ENCODE results near the gene ARHGAP20.

The ARHGAP20 gene

DNA sequence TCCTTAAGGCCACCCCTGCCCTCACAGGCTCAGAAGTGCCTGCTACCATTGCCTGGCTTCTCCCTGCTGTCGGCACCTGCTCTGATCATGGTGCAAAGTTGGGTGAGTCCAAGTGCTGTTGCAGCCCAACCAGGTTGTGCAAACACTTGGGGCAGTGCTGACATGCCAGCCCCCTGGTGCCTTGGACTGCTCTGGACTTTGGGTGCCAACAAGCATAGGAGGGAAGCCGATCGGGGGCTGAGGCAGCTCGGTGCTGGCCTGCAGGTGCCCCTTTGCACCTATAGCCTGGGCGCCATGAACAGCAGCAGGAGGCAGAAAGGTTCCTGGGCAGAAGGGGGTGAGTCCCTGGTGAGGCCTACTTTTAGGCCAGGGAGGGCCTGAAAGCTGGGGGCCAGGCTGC, 113.0 kb downstream of the ARHGAP20 start:
- no peak for DNase-seq

- no peak for DNase-seq
These were observed 113.5 kb downstream of the ARHGAP20 start for GRCh38 chr11:110598725-110599124.

- no peak for DNase-seq
These were observed 124.3 kb downstream of the ARHGAP20 start for GRCh38 chr11:110587972-110588371.

DNA sequence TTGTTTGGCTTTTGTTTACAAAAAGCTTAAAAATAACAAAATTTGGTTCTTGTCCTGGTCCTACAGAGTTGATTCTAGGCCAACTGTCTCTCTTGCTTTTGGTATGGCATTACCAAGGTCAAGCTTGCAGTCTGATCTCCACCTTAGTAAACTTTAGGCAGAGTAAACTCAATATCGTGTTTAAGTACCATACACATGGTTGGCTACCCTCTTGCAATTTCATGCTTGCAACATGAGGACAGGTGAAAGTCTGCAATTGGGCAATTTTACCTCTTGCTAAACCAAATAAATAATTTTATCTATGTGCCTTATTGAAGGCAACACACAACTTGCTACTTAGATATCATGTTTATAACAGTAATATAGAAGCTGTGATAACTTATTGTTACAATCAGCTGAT, 125.1 kb downstream of the ARHGAP20 start:
- no peak for DNase-seq

DNA sequence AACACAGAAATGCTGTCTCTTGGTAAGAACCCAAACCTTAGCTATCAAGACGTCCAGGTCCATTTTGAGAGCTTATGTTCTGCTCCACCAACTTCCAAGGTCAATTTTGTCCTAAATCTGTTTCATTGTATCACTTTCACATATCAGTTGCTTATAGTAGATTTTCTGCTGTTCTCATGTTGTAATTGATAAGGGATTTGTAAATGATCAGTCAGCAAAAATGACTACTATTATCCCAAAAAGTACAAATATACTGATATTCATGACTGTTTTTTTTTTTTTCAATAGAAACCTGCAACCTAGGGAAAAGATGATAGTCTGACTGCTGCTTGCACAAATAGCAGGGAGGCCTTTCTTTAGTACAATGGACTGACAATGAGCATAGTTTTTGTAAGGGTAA, 128.1 kb downstream of the ARHGAP20 start:
- no peak for DNase-seq

GRCh38 chr11:110582728-110583432, 129.4 kb downstream of the ARHGAP20 start:
- DNase-seq, result no peak

- DNase-seq, result no peak
These were observed 131.7 kb downstream of the ARHGAP20 start for GRCh38 chr11:110580571-110580970.

GRCh38 chr11:110573411-110573810, 138.8 kb downstream of the ARHGAP20 start:
- DNase-seq, result no peak

DNA sequence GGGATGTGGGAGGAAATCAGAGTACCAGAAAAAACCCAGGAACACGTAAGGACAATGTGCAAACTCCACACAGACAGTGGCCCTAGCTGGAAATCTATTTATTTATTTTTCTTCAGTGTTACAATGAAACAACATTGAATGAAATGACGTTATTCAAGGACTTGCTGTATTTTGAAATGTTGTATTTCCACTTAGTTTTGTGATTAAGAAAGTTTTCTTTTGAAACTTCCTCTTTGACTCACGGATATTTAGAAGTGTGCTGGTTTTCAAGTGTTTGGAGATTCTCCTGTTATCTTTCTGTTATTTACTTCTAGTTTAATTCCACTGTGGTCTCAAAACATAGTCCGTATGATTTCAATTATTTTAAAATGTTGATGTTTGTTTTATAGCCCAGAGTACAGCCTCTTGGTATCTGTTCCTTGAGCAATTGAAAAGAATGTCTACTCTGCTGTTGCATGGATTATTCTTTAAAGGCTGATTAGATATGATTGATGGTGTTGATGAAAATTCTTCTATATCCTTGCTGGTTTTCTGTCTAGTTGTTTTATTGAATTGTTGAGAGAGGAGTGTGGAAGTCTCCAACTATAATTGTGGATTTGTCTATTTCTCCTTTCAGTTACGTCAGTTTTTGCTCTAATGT, 141.0 kb downstream of the ARHGAP20 start:
- DNase-seq, result no peak

- no peak for DNase-seq
These were observed 145.7 kb downstream of the ARHGAP20 start for GRCh38 chr11:110566577-110566976.

GRCh38 chr11:110565357-110566336, 146.6 kb downstream of the ARHGAP20 start:
- no peak for DNase-seq

DNA sequence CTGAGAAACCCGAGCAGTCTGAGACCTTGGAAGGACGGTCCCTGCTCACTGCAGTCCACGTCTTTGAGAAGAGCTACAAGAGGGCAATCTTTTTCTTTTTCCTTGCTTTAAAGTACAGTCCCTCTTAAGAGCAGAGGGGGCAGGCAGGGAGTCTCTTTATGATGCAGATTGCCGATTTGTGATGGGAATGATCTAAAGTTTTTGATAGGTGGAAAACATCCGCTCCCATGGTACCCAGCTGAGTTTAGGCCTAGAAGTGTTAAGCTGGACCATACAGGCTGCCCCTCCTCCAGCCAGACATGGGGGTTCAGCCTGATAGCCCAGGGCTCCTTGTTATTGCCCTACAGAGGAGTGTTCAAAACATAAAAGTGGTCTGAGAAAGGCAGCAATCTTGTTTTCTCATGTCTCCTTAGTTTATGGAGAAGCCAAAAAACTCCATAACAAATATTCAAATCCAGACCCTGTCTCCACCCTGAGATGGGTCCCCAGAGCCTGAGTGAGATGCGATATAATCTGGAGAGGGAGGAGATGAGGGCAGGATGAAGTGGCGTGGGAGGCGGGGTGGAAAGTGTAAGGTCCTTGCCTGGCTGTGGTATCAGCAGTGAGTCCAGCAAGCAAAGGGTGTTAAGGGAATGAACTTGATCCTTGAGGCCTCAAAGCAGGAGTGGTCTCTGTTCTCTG, 147.4 kb downstream of the ARHGAP20 start:
- DNase-seq, result no peak

GRCh38 chr11:110544779-110545178, 167.5 kb downstream of the ARHGAP20 start:
- DNase-seq, result no peak

- DNase-seq, result no peak
These were observed 174.1 kb downstream of the ARHGAP20 start for GRCh38 chr11:110538154-110538553.

DNA sequence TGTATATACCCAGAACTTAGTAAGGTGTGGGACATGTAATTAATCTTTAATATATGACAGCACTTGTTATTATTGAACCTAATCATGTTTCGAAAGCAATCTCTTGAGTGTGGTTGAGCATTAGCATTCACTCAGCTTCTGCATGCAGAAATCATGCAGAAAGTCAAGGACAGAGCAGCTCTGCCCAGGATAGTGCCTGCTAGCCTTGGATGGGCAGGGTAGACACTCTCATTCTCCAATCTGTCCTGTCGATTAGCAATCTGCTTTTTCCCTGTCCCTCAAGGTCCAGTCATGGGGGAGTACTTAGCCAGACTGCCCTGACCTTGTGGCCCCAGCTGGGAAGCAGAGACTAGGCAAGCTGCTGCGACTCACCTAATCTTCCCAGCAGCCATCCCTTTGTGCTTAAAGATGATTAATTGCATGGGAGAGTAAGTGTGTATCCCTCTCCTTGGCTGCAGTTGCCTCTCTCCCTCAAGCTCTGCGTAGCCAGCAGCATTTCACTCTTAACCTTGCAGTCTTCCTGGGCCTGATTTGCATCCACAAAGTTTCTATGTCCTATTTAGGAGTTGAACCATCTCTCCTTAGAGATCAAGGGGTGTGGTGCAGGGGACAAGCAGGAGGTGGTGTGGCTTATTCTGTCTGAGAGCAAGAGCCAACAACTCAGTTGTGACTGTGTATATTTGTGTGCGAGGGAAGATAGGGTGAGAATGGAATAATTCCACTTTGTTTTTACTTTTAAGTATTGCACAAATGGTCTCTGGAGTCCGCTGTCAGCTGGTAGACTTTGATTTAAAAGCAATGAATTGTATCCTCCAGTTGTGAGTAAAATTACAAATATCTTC, 181.1 kb downstream of the ARHGAP20 start:
- DNase-seq, result no peak

DNA sequence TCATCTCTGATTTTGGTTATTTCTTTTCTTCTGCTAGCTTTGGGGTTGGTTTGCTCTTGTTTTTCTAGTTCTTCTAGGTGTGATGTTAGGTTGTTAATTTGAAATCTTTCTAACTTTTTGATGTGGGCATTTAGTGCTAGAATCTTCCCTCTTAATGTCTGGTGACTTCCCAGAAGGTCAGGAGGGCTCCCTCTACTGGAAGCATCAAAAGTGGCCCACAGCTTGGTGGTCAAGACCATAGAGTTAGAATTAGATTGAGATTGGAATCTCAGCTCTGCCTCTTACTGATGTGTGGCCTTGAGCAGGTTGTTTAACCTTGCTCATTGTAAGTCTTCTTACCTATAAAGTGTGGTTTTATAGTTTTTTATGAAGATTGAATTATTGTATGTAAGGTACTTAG, 183.2 kb downstream of the ARHGAP20 start:
- no peak for DNase-seq

DNA sequence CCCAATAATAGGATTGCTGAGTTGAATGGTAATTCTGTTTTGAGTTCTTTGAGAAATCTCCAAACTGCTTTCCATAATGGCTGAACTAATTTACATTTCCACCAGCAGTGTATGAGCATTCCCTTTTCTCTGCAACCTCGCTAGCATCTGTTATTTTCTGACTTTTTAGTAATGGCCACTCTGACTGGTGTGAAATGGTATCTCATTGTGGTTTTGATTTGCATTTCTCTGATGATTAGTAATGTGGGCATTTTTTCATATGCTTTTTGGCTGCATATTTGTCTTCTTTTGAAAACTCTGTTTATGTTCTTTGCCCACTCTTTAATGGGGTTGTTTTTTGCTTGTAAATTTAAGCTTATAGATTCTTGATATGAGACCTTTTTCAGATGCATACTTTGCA, 185.1 kb downstream of the ARHGAP20 start:
- DNase-seq, result no peak
